HG03575 (cell line): ENCODE data around the gene THBS4.

Experiments used
- ATAC-seq: cut with Tn5 transposase; IDR thresholded peaks from one replicate; pipeline ENCODE4 v1.9.1; 2021; ENCODE audit not compliant: unreplicated experiment, insufficient number of reproducible peaks, low FRiP score; ENCODE audit errors: extremely low read depth

THBS4 gene

GRCh38 chr5:80041527-80041926, 6.4 kb downstream of the THBS4 start:
- ATAC-seq: no peak

- no peak for ATAC-seq
Observed at GRCh38 chr5:80042330-80042729, 7.2 kb downstream of the THBS4 start.

- ATAC-seq: no peak
Observed at GRCh38 chr5:80043187-80043586, 8.0 kb downstream of the THBS4 start.

- ATAC-seq: no peak
Observed at GRCh38 chr5:80048084-80048780, 13.1 kb downstream of the THBS4 start.

- no peak for ATAC-seq
Observed at GRCh38 chr5:80052464-80052863, 17.3 kb downstream of the THBS4 start.

GRCh38 chr5:80054682-80055081, 19.5 kb downstream of the THBS4 start:
- ATAC-seq: no peak

GRCh38 chr5:80055491-80056170, 20.5 kb downstream of the THBS4 start:
- no peak for ATAC-seq

GRCh38 chr5:80057099-80057498, 22.0 kb downstream of the THBS4 start:
- ATAC-seq: no peak

GRCh38 chr5:80057921-80058320, 22.8 kb downstream of the THBS4 start:
- no peak for ATAC-seq

- ATAC-seq: no peak
Observed at GRCh38 chr5:80059354-80059980, 24.3 kb downstream of the THBS4 start.

- ATAC-seq: no peak
Observed at GRCh38 chr5:80060966-80061365, 25.8 kb downstream of the THBS4 start.

GRCh38 chr5:80061547-80061946, 26.4 kb downstream of the THBS4 start:
- no peak for ATAC-seq

GRCh38 chr5:80064124-80064523, 29.0 kb downstream of the THBS4 start:
- no peak for ATAC-seq

GRCh38 chr5:80067016-80067415, 31.9 kb downstream of the THBS4 start:
- no peak for ATAC-seq

- ATAC-seq: no peak
Observed at GRCh38 chr5:80067531-80068245, 32.5 kb downstream of the THBS4 start.

GRCh38 chr5:80068246-80068636, 33.1 kb downstream of the THBS4 start:
- ATAC-seq: no peak

- ATAC-seq: no peak
Observed at GRCh38 chr5:80068775-80069174, 33.6 kb downstream of the THBS4 start.

- no peak for ATAC-seq
Observed at GRCh38 chr5:80069251-80069800, 34.2 kb downstream of the THBS4 start.

- ATAC-seq: no peak
Observed at GRCh38 chr5:80069918-80070318, 34.8 kb downstream of the THBS4 start.
